C4-2B (cell line): ENCODE results near the gene ITPKC.

ENCODE experiments used
- H3K27ac ChIP-seq: fragments of 450-650 bp; 2 replicates; pipeline ENCODE4 v1.5.1; 2017
- ZFX ChIP-seq: fragments of 450-650 bp; IDR thresholded peaks from 2 replicates; pipeline ENCODE4 v1.6.1; 2017
- TF ChIP-seq, protein P1 (sequence below): fragments of 450-650 bp; conservative IDR thresholded peaks from 2 replicates; pipeline ENCODE4 v1.5.1; 2017; ENCODE audit warnings: mild to moderate bottlenecking

ITPKC gene

DNA sequence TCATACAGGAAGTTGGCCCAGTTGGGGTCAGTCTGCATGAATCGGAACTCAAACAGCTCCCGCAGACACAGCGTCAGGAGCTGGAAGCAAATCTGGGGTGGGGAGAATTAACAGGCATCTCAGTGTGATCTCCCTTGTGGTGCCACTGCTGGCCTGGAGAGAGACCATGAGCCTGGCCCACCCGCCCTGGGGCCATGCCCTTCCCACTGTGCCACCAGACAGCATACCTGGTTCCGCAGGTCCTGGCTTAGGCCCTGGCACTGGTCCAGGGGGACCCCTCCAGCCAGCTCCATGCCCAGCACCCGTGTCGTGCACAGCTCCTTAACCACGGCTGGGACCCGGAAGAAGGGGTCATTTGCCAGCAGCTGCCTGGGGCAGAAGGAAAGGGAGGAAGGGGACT, 16.8 kb upstream of the ITPKC start:
- TF ChIP-seq, protein P1, sequence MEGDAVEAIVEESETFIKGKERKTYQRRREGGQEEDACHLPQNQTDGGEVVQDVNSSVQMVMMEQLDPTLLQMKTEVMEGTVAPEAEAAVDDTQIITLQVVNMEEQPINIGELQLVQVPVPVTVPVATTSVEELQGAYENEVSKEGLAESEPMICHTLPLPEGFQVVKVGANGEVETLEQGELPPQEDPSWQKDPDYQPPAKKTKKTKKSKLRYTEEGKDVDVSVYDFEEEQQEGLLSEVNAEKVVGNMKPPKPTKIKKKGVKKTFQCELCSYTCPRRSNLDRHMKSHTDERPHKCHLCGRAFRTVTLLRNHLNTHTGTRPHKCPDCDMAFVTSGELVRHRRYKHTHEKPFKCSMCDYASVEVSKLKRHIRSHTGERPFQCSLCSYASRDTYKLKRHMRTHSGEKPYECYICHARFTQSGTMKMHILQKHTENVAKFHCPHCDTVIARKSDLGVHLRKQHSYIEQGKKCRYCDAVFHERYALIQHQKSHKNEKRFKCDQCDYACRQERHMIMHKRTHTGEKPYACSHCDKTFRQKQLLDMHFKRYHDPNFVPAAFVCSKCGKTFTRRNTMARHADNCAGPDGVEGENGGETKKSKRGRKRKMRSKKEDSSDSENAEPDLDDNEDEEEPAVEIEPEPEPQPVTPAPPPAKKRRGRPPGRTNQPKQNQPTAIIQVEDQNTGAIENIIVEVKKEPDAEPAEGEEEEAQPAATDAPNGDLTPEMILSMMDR: no peak
- no peak for TF ChIP-seq ZFX

DNA sequence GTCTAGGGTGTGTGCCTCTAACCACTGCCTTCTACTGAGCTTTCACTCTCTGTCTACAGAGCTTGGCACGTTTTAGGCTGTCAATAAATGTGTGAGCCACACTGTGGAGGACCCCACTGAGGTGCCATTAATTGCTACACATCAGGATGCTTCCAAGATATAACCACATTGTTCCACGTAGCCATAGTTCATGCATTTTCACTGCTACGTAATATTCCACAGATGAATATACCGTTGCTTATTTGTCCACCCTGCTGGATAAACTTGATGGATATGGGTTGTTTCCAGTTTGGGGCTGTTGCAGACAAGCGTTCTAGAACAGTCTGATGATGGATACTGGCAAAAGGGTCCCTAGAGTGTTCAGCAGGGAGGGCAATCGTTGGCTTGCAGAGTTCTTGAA, 15.2 kb upstream of the ITPKC start:
- no peak for TF ChIP-seq ZFX
- TF ChIP-seq, protein P1: no peak
- no peak overlapping the region for H3K27ac ChIP-seq

More for the DNA sequence above, 16.8 kb upstream of the ITPKC start:
- no peak overlapping the region for H3K27ac ChIP-seq

DNA sequence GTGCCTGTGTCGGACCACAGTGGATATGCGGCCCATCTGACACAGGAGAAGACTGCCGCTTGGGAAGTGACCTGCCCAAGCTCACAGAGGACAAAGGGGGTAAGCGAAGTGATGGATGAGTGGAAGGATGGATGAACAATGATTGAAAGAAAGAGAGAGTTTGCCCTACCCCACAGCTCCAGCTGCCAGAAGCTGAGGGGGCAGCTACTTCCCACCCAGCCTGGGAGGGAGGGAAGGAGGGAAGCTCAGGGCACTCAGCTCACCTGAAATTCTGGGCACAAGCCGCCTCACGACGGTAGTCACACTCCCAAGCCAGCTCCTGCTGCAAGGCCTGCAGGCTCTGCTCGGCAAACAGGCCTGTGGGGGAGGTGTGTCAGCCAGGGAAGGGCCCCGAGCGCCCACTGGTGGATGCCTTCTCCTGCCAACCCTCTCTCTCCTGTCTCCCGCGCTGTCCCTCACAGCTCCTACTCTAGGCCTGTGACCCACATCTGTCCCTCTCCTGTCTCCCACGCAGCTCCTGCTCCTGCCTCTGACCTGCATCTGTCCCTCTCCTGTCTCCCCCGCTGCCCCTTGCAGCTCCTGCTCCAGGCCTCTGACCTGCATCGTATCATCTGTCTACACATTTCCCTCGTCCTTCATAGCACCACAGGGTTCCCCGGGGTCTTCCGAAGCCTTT, 14.4 kb upstream of the ITPKC start:
- no peak for TF ChIP-seq ZFX
- TF ChIP-seq, protein P1: no peak
- H3K27ac ChIP-seq: no peak overlapping the region

DNA sequence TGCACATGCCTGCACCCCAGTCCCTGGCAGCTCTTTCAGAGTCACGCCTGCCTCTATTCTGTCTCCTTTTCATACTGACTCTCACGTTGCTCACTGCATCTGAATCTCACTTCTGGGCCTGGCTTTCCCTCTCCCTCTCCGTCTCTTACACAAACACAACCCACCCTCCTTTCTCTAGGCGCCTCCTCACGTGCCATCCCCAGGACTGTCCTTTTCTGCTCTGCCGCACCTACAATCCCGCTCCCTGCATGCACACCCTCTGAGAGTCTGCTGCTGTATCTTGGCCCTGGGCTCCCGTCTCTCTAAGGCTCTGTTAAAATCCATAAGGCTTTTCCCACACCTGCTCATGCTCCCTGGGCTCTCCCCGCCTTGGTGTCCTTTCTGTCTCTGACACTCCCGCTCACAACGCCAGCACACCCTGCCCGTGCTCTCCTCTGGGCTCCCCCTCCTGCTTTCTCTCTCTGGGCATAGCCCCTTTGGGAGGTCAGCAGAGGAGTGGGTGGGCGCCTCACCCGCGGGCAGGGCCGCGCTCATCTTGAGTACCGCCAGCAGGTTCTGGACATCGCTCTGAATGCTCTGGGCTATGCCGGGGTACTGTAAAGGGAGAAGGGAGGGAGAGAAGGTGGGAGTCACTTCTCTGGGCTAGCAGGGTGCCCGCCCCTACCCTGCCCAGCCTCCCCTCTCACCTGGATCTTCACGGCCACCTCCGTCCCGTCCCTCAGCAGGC, 13.7 kb upstream of the ITPKC start:
- no peak overlapping the region for H3K27ac ChIP-seq
- TF ChIP-seq, protein P1: no peak
- no peak for TF ChIP-seq ZFX

DNA sequence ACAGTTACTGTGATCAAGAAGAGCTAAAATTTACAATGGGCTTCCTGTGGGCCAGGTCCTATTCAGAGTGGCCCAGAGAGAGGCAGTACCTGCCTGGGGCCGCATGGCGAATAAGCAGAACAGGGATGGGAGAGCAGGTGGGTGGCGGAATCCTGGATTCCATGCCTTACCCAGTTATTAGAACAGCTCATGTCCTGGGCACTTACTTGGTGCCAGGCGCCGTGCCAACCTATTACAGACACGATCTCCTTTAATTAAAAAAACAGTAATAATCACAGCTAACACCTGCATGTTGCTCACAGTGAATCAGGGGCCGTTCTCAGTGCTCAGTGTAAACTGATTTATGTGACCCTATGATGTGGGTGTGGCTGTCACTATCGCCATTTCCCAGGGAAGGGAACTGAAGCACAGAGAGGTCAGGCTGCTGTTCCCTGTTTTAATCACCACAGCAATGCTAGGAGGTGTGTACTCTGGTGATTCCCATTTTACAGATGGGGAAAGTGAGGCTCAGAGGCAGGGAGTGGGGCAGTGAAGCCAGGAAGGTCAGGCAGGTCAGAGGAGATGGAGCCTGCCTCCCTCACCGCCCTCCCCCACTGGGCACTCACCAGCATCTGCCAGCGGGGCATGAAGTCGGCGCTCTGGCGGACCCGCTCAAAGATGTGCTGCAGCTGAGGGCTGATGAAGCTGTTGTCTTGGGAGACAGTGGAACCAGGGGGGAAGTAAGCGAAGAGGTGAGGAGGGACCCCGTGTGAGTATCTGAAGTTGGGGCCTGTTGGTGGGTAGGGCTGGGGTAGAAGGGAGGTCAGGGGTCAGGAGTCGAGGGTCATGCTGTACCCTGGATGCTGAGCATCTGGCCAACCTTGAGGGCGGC, 12.2 kb upstream of the ITPKC start:
- TF ChIP-seq, protein P1: no peak
- no peak for TF ChIP-seq ZFX
- H3K27ac ChIP-seq: no peak overlapping the region

DNA sequence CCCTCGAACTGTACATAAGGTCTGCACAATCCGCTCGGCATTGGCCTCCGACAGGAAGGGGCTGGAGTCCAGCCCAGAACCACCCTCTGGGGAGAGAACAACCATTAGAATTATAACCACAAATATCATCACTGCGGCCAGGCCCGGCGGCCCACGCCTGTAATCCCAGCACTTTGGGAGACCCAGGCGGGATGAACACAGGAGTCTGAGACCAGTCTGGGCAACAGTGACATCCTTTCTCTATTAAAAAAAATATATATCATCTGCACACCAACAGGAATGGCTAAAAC, 11.6 kb upstream of the ITPKC start:
- H3K27ac ChIP-seq: no peak overlapping the region
- TF ChIP-seq ZFX: no peak
- TF ChIP-seq, protein P1: no peak
